ENCODE measurements around the gene TUSC2.

DNA sequence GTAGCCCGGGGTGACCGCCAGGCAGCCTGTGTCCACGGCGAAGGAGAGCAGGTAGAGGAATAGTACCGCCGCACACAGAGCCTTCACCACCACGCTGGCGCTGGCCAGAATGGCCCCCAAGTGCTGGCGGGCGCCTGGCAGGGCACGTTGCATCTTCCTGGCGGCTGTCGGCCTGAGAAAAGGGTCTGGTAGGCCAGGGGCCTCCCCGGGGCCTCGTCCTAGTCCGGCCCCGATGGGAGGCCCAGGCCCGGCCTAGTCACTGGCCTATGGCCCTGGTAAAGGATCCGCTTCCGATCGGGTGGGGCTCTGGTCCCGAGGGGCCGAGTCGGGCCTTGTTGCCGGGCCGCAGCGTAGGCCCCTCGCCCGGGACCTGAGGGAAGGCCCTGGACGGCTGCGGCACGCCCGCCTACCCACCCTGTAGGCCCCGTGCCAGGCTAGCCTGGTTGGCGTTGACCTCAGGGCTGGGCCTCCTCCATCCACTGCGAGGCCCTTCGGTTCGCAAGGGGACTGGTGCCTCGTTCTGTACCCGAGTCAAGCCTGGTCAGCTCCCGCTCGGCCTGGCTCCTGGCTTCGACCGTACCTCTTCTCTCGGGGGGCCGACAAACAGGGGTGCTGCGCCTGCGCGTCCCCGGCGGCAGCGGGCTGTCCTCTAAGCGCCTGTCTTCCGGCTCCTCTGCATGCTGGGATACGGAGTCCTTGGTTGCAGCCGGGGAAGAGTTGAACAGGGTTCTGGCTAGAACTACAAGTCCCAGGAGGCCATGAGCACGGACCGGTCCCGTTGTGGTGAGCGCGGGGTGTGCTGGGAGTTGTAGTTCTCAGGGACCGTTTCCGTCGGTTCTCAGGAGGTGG, 31.1 kb upstream of the TUSC2 start, which contains the start of gene TMEM115:
- TF ChIP-seq, protein P1, sequence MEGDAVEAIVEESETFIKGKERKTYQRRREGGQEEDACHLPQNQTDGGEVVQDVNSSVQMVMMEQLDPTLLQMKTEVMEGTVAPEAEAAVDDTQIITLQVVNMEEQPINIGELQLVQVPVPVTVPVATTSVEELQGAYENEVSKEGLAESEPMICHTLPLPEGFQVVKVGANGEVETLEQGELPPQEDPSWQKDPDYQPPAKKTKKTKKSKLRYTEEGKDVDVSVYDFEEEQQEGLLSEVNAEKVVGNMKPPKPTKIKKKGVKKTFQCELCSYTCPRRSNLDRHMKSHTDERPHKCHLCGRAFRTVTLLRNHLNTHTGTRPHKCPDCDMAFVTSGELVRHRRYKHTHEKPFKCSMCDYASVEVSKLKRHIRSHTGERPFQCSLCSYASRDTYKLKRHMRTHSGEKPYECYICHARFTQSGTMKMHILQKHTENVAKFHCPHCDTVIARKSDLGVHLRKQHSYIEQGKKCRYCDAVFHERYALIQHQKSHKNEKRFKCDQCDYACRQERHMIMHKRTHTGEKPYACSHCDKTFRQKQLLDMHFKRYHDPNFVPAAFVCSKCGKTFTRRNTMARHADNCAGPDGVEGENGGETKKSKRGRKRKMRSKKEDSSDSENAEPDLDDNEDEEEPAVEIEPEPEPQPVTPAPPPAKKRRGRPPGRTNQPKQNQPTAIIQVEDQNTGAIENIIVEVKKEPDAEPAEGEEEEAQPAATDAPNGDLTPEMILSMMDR (IDR thresholded peaks at IDR 0.05), result no peak
- TF ChIP-seq POLR2A (IDR thresholded peaks at IDR 0.05) (peak in 1 of 2 donors; percentile 46), POLR2AphosphoS5 (IDR thresholded peaks at IDR 0.05; ENCODE audit: insufficient read depth in 1 of 2, low read depth in 1 of 2) (peak; percentile 93 to 99)
